A549 (cell line): ENCODE measurements around the gene PLXND1. TPM values are rescaled to one million over a fixed set of nuclear protein-coding genes. Genes with fewer than 3 reads are reported as not detected.

Experiments
- ATAC-seq, 2 experiments: fragments of 200-7000 bp in 1 of 2; fragments of >200 bp in 1 of 2; cut with Nextera tagmentation in 1 of 2; cut with Tn5 transposase in 1 of 2; 3 replicates each; pipeline versions ENCODE4 v1.8.0 to v1.9.1; 2018 to 2020; ENCODE audit warnings: mild to moderate bottlenecking in 1 of 2, moderate library complexity in 1 of 2
- CTCF ChIA-PET: fragments of 300-600 bp; sonication (Branson Sonifier 250); formaldehyde crosslinking; extraction: SDS; loops from one replicate; lab custom pipeline; 2021; ENCODE audit warnings: antibody characterized with exemption, inconsistent platforms; lab: Yijun Ruan, JAX
- POLR2A ChIA-PET: fragments of 350-600 bp; formaldehyde crosslinking; extraction: SDS; loops from one replicate; lab custom pipeline; 2021; ENCODE audit warnings: antibody characterized with exemption, inconsistent platforms; lab: Yijun Ruan, JAX
- DNase-seq, 2 experiments: peaks; one replicate each; pipeline versions ENCODE4 v3.0.0 to v3.0.0-alpha.2; 2011 to 2016; ENCODE audit warnings: low read depth in 1 of 2, low spot score in 1 of 2
- FAIRE-seq: peaks from 2 replicates; lab custom pipeline; 2011; peaks lifted over from hg19 to GRCh38; lab: Jason Lieb, UNC
- H3K27ac ChIP-seq, 2 experiments: fragments of >200 bp; sonication (Bioruptor Twin); formaldehyde crosslinking; 3 replicates each; pipeline ENCODE4 v1.5.1; 2016 to 2017
- H3K4me1 ChIP-seq: fragments of >200 bp; sonication (Bioruptor Twin); formaldehyde crosslinking; 3 replicates; pipeline ENCODE4 v1.6.1; 2016
- H3K4me2 ChIP-seq: fragments of >200 bp; sonication (Bioruptor Twin); formaldehyde crosslinking; 3 replicates; pipeline ENCODE4 v1.6.1; 2016
- H3K4me3 ChIP-seq: fragments of >200 bp; sonication (Bioruptor Twin); formaldehyde crosslinking; 3 replicates; pipeline ENCODE4 v1.5.1; 2016
- H3K9me3 ChIP-seq: fragments of >200 bp; sonication (Bioruptor Twin); formaldehyde crosslinking; 3 replicates; pipeline ENCODE4 v1.6.1; 2016
- ATOH8 ChIP-seq: fragments of 250-450 bp; sonication (Bioruptor Pico); IDR thresholded peaks from 2 replicates; pipeline ENCODE4 v1.5.0; 2020; ENCODE audit warnings: low read depth, mild to moderate bottlenecking, moderate library complexity
- BHLHE40 ChIP-seq: IDR thresholded peaks from 2 replicates; pipeline ENCODE4 v1.6.1; 2012; ENCODE audit warnings: low read depth, low read length, inconsistent platforms
- CEBPB ChIP-seq, 2 experiments: fragments of >200 bp in 1 of 2; sonication (Bioruptor Twin) in 1 of 2; formaldehyde crosslinking in 1 of 2; IDR thresholded peaks; 2 replicates each; pipeline ENCODE4 v1.6.1; 2012 to 2016
- E2F6 ChIP-seq: IDR thresholded peaks from 2 replicates; pipeline ENCODE4 v1.6.1; 2012; ENCODE audit warnings: low read depth, borderline replicate concordance
- EHF ChIP-seq: fragments of 250-450 bp; sonication (Bioruptor Pico); IDR thresholded peaks from 2 replicates; pipeline ENCODE4 v1.5.0; 2020; ENCODE audit warnings: mild to moderate bottlenecking
- ELK1 ChIP-seq: fragments of 150-350 bp; IDR thresholded peaks from 2 replicates; pipeline ENCODE4 v1.6.1; 2014; ENCODE audit warnings: low read depth, mild to moderate bottlenecking, low read length
- EP300 ChIP-seq, 2 experiments: fragments of >200 bp; sonication (Bioruptor Twin); formaldehyde crosslinking; IDR thresholded peaks; 2 replicates in 1 of 2; 3 replicates in 1 of 2; pipeline ENCODE4 v1.6.1; 2016 to 2017
- ESRRA ChIP-seq: fragments of 150-350 bp; IDR thresholded peaks from 2 replicates; pipeline ENCODE4 v1.6.1; 2014; ENCODE audit warnings: mild to moderate bottlenecking, low read length, borderline replicate concordance
- HMGXB4 ChIP-seq: fragments of 250-450 bp; sonication (Bioruptor Pico); IDR thresholded peaks from 2 replicates; pipeline ENCODE4 v1.5.0; 2021; ENCODE audit warnings: mild to moderate bottlenecking, moderate library complexity, borderline replicate concordance
- HOXA7 ChIP-seq: fragments of 250-450 bp; sonication (Bioruptor Pico); IDR thresholded peaks from 2 replicates; pipeline ENCODE4 v1.5.0; 2020; ENCODE audit warnings: mild to moderate bottlenecking, moderate library complexity
- HOXB5 ChIP-seq: fragments of 250-450 bp; sonication (Bioruptor Pico); IDR thresholded peaks from 2 replicates; pipeline ENCODE4 v1.5.0; 2020; ENCODE audit warnings: mild to moderate bottlenecking, moderate library complexity
- KDM5A ChIP-seq: fragments of 200-600 bp; sonication (generic); IDR thresholded peaks from 2 replicates; pipeline ENCODE4 v1.6.1; 2016; ENCODE audit warnings: antibody characterized with exemption, mild to moderate bottlenecking
- NPAS2 ChIP-seq: fragments of 250-450 bp; sonication (Bioruptor Pico); IDR thresholded peaks from 2 replicates; pipeline ENCODE4 v1.8.0; 2022; ENCODE audit warnings: mild to moderate bottlenecking, moderate library complexity, borderline replicate concordance
- PHF8 ChIP-seq: fragments of 200-600 bp; sonication (generic); IDR thresholded peaks from 2 replicates; pipeline ENCODE4 v1.6.1; 2016; ENCODE audit warnings: low read depth, mild to moderate bottlenecking, antibody characterized with exemption, moderate library complexity, borderline replicate concordance
- POLR2AphosphoS2 ChIP-seq: conservative IDR thresholded peaks from 2 replicates; pipeline ENCODE4 v1.6.1; 2012; ENCODE audit warnings: low read length, improper control_type of control experiment, inconsistent platforms
- RCOR1 ChIP-seq: fragments of 150-350 bp; IDR thresholded peaks from 2 replicates; pipeline ENCODE4 v1.6.1; 2014; ENCODE audit warnings: antibody characterized with exemption, low read length, low read depth
- REST ChIP-seq: fragments of 200-600 bp; sonication (generic); IDR thresholded peaks from 2 replicates; pipeline ENCODE4 v1.6.1; 2016; ENCODE audit warnings: antibody characterized with exemption, mild to moderate bottlenecking, moderate library complexity
- SREBF2 ChIP-seq: fragments of 450-650 bp; IDR thresholded peaks from 2 replicates; pipeline ENCODE4 v1.6.1; 2014; ENCODE audit warnings: mild to moderate bottlenecking, moderate library complexity
- TFCP2L1 ChIP-seq: fragments of 250-450 bp; sonication (Bioruptor Pico); IDR thresholded peaks from 2 replicates; pipeline ENCODE4 v1.5.0; 2021; ENCODE audit warnings: mild to moderate bottlenecking
- ZSCAN20 ChIP-seq: fragments of 250-450 bp; sonication (Bioruptor Pico); IDR thresholded peaks from 2 replicates; pipeline ENCODE4 v1.8.0; 2022; ENCODE audit warnings: mild to moderate bottlenecking, moderate library complexity
- WGBS: methylation state at CpG from one replicate; pipeline ENCODE4 v1.1.6; 2017; ENCODE audit errors: missing lambda C conversion rate; 5-methylcytosine and 5-hydroxymethylcytosine counted together
- polyA plus RNA-seq, 4 experiments: library from polyadenylated mRNA; depleted of rRNA in 3 of 4; stranded (reverse); fragments of >200 nt; fragmentation: RNase III in 1 of 4; extraction: RNeasy Plus Mini Kit Qiagen cat#74134 plus additional on column Dnase treatment in 1 of 4; gene quantifications; 2 replicates in 3 of 4; 3 replicates in 1 of 4; pipeline ENCODE4 v1.2.3, GENCODE V29; 2011 to 2017

PLXND1 gene
- polyA plus RNA-seq, 2 of the 4 experiments (the other 2 are of a cell fraction), result 26.8 to 72.6 TPM

GRCh38 chr3:129560911-129561594, 45.4 kb downstream of the PLXND1 start:
- DNase-seq, result peak in 1 of 2 experiments; percentile 24
- WGBS, result 65% methylated on average over 7 of the region's 18 CpGs
- H3K27ac ChIP-seq, result peak overlapping the region; percentile 85 to 86
- ChIA-PET CTCF (interaction anchor here (0.6 kb wide), 1 partner anchor 588 kb away, joined by 4 read pairs; no protein-coding TSS in a partner anchor), POLR2A (no interaction called here)
- peak overlapping the region; percentile 43; the same call in 2 of the 3 replicates for H3K4me2 ChIP-seq
- FAIRE-seq, result no peak
- peaks cover 43% of the 10 kb centered on the region for H3K4me1 ChIP-seq
- peak in 1 of 2 experiments; percentile 54; a peak in 4 of 6 replicates for ATAC-seq
- TF ChIP-seq KDM5A (no peak), BHLHE40 (no peak), HOXA7 (CRISPR knock-in tag) (no peak), POLR2AphosphoS2 (no peak), CEBPB (IDR thresholded peaks at IDR 0.05) (no peak), TFCP2L1 (CRISPR knock-in tag) (no peak), EP300 (IDR thresholded peaks at IDR 0.05) (no peak), EHF (CRISPR knock-in tag) (no peak), ELK1 (no peak), NPAS2 (CRISPR knock-in tag) (no peak)
- TF ChIP-seq, all 56 proteins: peak for 0
- Histone ChIP-seq H3K9me3 (no peaks in the 10 kb centered on the region), H3K4me3 (no peak overlapping the region)

- peaks cover 43% of the 10 kb centered on the region for H3K4me1 ChIP-seq
- peak overlapping the region; percentile 85 to 86 for H3K27ac ChIP-seq
- H3K9me3 ChIP-seq, result no peaks in the 10 kb centered on the region
- ATAC-seq, result no peak
- no peak for FAIRE-seq
- 47% methylated on average over 5 of the region's 16 CpGs for whole genome bisulfite sequencing
- POLR2A ChIA-PET, result no interaction called here
- no peak for TF ChIP-seq PHF8
- no peak for TF ChIP-seq HOXB5 (CRISPR knock-in tag)
- no peak for TF ChIP-seq TFCP2L1 (CRISPR knock-in tag)
- TF ChIP-seq REST, result no peak
- no peak for TF ChIP-seq ATOH8
- TF ChIP-seq EP300 (IDR thresholded peaks at IDR 0.05), result no peak
- no peak for TF ChIP-seq HOXA7 (CRISPR knock-in tag)
- TF ChIP-seq HMGXB4, result no peak
- TF ChIP-seq ESRRA, result no peak
- TF ChIP-seq RCOR1, result no peak
- no peak for TF ChIP-seq ZSCAN20 (CRISPR knock-in tag)
- no peak for TF ChIP-seq E2F6
- no peak for TF ChIP-seq CEBPB (IDR thresholded peaks at IDR 0.05)
- TF ChIP-seq SREBF2, result no peak
- TF ChIP-seq EHF (CRISPR knock-in tag), result no peak
- CTCF ChIA-PET, result interaction anchor here (0.6 kb wide), 1 partner anchor 587 kb away, joined by 4 read pairs; no protein-coding TSS in a partner anchor
- H3K4me3 ChIP-seq, result no peak overlapping the region
- peak overlapping the region; percentile 43; the same call in 2 of the 3 replicates for H3K4me2 ChIP-seq
- no peak for DNase-seq
Measured at GRCh38 chr3:129560269-129560787, 46.1 kb downstream of the PLXND1 start.
